Bronchial epithelial cell (primary cell): ENCODE measurements around the gene CHRNA4. TPM values are rescaled to one million over a fixed set of nuclear protein-coding genes. Genes with fewer than 3 reads are reported as not detected.

Experiments used
- DNase-seq: peaks from one replicate; pipeline ENCODE4 v3.0.0-alpha.2; 2010; ENCODE audit warnings: low read depth
- FAIRE-seq: peaks from 2 replicates; lab custom pipeline; 2011; peaks lifted over from hg19 to GRCh38; lab: Jason Lieb, UNC
- H3K27me3 ChIP-seq: 2 replicates; pipeline ENCODE4 v1.5.1; 2011; ENCODE audit warnings: low read length; ENCODE audit not compliant: control insufficient read depth, insufficient read depth
- H3K36me3 ChIP-seq: 2 replicates; pipeline ENCODE4 v1.5.1; 2011; ENCODE audit warnings: low read length; ENCODE audit not compliant: control insufficient read depth, insufficient read depth
- H3K4me3 ChIP-seq: 2 replicates; pipeline ENCODE4 v1.5.1; 2011; ENCODE audit warnings: mild to moderate bottlenecking, low read depth, low read length, control low read depth
- total RNA-seq: library from RNA; depleted of rRNA; stranded (reverse); fragments of >200 nt; gene quantifications from 2 replicates; pipeline ENCODE4 v1.2.1, GENCODE V29; 2014
- TF ChIP-seq, protein P1 (sequence below): IDR thresholded peaks from 2 replicates; pipeline ENCODE4 v1.5.1; 2011; ENCODE audit warnings: mild to moderate bottlenecking, moderate library complexity, low read length, control low read depth, inconsistent platforms; ENCODE audit not compliant: insufficient read depth, severe bottlenecking

The CHRNA4 gene
- total RNA-seq, 1 donor from 2014 or later = not detected

GRCh38 chr20:63377951-63378381, 16.8 kb upstream of the CHRNA4 start:
- Histone ChIP-seq H3K27me3 (peaks cover 4% of the 10 kb centered on the region), H3K36me3 (no peaks in the 10 kb centered on the region), H3K4me3 (no peak overlapping the region)
- FAIRE-seq (no peak), DNase-seq (no peak)
- TF ChIP-seq, protein P1, sequence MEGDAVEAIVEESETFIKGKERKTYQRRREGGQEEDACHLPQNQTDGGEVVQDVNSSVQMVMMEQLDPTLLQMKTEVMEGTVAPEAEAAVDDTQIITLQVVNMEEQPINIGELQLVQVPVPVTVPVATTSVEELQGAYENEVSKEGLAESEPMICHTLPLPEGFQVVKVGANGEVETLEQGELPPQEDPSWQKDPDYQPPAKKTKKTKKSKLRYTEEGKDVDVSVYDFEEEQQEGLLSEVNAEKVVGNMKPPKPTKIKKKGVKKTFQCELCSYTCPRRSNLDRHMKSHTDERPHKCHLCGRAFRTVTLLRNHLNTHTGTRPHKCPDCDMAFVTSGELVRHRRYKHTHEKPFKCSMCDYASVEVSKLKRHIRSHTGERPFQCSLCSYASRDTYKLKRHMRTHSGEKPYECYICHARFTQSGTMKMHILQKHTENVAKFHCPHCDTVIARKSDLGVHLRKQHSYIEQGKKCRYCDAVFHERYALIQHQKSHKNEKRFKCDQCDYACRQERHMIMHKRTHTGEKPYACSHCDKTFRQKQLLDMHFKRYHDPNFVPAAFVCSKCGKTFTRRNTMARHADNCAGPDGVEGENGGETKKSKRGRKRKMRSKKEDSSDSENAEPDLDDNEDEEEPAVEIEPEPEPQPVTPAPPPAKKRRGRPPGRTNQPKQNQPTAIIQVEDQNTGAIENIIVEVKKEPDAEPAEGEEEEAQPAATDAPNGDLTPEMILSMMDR = no peak

DNA sequence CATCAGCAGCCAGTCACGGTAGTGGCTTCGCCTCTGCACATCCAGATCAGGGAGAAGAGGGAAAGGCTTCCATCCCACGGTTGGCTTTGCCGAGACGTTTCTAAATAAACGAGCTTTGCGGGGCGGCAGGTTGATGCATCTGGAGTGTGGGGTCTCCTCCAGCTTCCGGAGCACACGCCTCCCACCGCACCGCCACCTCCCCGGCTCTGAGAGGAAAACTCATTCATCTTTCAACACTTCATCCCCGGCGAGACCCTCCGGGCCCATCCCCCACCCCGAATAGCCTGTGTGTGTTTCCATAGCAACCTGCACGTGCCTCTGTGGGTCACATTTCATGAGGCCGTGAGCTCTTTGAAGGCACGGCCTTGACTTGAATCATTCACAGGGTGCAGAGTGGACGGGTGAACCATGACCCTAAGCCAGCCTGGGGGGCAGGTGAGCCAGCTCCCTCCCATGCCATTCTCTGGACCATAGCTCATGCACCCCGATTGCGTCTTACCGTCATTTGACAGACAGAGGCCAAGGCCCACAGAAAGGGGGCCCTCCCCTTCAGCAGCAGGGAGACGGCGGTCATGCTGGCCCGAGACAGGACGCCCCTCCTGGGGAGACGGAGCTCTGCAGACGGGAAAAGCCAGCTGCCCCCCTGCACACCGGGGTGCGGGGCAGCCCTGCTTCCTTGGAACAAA, 16.2 kb upstream of the CHRNA4 start:
- peaks cover 4% of the 10 kb centered on the region for H3K27me3 ChIP-seq
- H3K36me3 ChIP-seq = no peaks in the 10 kb centered on the region
- FAIRE-seq = no peak
- DNase-seq = no peak
- H3K4me3 ChIP-seq = no peak overlapping the region
- TF ChIP-seq, protein P1 = no peak

DNA sequence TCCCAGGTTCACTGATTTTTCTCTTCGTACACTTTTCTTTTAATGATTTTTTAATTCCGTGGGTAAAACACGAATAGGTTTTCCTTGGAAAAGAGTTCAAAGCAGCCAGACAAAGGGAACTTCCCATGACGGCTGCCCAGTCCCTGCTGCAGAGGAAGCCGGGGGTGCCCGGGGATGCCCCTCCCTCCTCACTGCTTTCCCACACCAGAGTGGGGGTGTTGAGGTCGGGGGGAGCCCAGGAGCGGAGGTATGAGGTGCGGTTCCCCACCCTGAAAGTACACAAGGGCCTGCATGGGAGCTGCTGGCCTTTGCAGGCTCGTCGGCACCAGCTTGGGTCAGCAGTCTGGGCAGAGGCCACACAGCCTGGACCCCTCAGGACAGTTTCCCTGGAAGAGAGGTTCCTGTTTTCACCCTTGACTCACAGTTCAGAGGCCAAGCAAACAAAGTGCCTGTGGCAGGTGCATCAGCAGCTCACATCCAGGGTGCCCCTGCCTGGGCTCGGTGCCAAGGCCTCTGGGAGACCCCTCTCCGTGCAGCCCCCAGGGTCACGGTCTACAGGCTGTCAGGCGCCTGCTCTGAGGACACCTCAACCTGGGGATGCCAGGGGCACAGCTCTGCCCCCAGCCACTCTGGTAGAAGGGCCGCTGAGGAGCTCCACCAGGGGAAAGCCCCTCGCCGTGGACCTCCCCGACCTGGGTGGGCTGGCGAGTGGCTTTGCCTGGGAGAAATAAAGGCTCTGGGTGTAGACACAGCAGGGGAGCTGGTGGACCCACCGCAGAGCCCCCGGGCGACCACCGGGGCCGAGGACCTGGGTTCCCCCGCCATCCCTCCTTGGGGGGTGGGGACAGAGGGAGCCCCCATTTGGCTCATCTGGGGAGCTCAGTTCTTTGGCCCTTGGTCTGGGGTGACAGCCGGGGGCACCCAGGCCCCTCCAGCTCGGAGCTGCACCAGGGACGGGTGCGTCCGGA, 15.4 kb upstream of the CHRNA4 start:
- Histone ChIP-seq H3K4me3 (no peak overlapping the region), H3K36me3 (no peaks in the 10 kb centered on the region), H3K27me3 (peaks cover 4% of the 10 kb centered on the region)
- TF ChIP-seq, protein P1 = no peak
- no peak for FAIRE-seq
- DNase-seq = no peak

- no peaks in the 10 kb centered on the region for H3K36me3 ChIP-seq
- DNase-seq (no peak), FAIRE-seq (no peak)
- no peak overlapping the region for H3K4me3 ChIP-seq
- H3K27me3 ChIP-seq = peaks cover 4% of the 10 kb centered on the region
- TF ChIP-seq, protein P1 = no peak
These were observed 14.3 kb upstream of the CHRNA4 start for GRCh38 chr20:63375438-63375837.

DNA sequence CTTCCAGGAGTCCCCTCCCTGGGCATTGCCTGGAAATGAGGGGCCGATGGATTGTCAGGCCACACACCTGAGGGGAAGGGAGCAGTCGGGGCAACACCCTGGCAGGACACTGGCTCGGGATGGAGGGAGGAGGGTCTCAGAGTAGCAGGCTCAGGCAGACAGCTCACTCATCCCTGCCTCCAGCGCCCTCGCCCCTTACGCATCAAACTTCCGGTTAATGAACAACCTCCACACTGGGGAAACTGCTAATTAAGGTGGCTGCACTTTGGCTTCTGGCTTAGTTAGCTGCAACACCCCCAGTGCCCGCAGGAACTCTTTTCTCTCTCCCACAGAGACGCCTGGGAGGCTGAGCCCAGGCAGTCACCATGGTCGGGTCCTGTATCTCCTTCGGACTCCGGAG, 13.4 kb upstream of the CHRNA4 start:
- Histone ChIP-seq H3K4me3 (no peak overlapping the region), H3K36me3 (no peaks in the 10 kb centered on the region), H3K27me3 (peaks cover 4% of the 10 kb centered on the region)
- TF ChIP-seq, protein P1 = no peak
- DNase-seq (no peak), FAIRE-seq (no peak)
